IgD-negative memory B cell (primary cell): ENCODE measurements around the gene TBC1D22A. TPM values are rescaled to one million over a fixed set of nuclear protein-coding genes. Genes with fewer than 3 reads are reported as not detected.
A peak's percentile ranks its signal among the peaks of the same experiment; 100 is the strongest.

Experiments
- H3K27ac Mint-ChIP-seq, 3 donors: one replicate each; pipeline ENCODE4 v1.8.0; 2020 to 2022; ENCODE audit warnings: mild to moderate bottlenecking in 3 of 3, mixed read lengths in 3 of 3, moderate library complexity in 1 of 3
- H3K27me3 Mint-ChIP-seq: one replicate; pipeline ENCODE4 v1.8.0; 2021; ENCODE audit warnings: mixed read lengths
- H3K36me3 Mint-ChIP-seq: one replicate; pipeline ENCODE4 v1.8.0; 2020; ENCODE audit warnings: mild to moderate bottlenecking, mixed read lengths
- H3K4me1 Mint-ChIP-seq, 3 donors: one replicate each; pipeline ENCODE4 v1.8.0; 2020 to 2022; ENCODE audit warnings: mixed read lengths in 3 of 3, mild to moderate bottlenecking in 1 of 3
- H3K4me3 Mint-ChIP-seq, 4 donors: one replicate each; pipeline ENCODE4 v1.8.0; 2020 to 2022; ENCODE audit warnings: mild to moderate bottlenecking in 4 of 4, mixed read lengths in 4 of 4, moderate library complexity in 3 of 4
- H3K9me3 Mint-ChIP-seq, 3 donors: one replicate each; pipeline ENCODE4 v1.8.0; 2020 to 2021; ENCODE audit warnings: mixed read lengths in 3 of 3, mild to moderate bottlenecking in 1 of 3
- polyA plus RNA-seq: library from polyadenylated mRNA; unstranded; fragments of 300-500 nt; fragmentation: Illumina TruSeq; gene quantifications from one replicate; pipeline ENCODE4 v1.2.3, GENCODE V29; 2021

Gene TBC1D22A
- polyA plus RNA-seq, 1 donor from 2014 or later: 64.3 TPM

DNA sequence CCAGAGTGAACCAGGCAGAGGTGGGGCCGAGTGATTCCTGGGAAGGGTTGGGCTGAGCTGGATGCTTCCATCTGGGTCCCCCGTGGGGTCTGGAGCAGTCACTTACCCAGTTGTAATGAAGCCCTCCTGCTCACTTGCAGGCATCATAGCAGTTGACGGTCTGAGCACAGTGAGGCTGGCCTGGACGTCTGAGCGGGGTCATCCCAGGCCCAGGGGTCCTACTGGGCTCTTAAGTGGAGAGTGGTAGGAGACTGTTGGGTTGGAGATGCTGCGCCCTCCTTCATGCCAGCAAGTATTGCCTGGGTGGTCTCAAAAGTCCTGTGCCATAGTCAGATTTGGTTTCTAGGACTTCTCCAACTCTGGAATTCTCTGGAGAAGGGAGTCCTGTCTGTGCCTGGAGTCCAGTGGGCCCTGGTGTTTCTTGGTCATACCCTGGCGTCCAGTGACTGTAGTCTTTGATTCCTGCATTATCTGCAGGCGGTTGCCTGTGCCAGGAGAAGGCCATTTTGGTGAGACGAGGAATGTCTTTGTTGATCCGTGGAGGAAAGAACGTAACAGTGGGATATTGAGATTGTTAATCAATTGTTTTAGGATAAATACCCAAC is 82.3 kb downstream of the TBC1D22A start:
- Mint-ChIP-seq H3K36me3 (peaks cover 3% of the 10 kb centered on the region), H3K27me3 (no peaks in the 10 kb centered on the region), H3K9me3 (no peaks in the 10 kb centered on the region), H3K4me3 (no peak overlapping the region), H3K27ac (no peak overlapping the region), H3K4me1 (peaks cover 8 to 24% (median 24%) of the 10 kb centered on the region in 3 donors)

- no peak overlapping the region for H3K27ac Mint-ChIP-seq
- peaks cover 6 to 26% (median 21%) of the 10 kb centered on the region in 3 donors for H3K4me1 Mint-ChIP-seq
- H3K36me3 Mint-ChIP-seq: peaks cover 5% of the 10 kb centered on the region
Measured at GRCh38 chr22:46845296-46846149, 83.1 kb downstream of the TBC1D22A start.

DNA sequence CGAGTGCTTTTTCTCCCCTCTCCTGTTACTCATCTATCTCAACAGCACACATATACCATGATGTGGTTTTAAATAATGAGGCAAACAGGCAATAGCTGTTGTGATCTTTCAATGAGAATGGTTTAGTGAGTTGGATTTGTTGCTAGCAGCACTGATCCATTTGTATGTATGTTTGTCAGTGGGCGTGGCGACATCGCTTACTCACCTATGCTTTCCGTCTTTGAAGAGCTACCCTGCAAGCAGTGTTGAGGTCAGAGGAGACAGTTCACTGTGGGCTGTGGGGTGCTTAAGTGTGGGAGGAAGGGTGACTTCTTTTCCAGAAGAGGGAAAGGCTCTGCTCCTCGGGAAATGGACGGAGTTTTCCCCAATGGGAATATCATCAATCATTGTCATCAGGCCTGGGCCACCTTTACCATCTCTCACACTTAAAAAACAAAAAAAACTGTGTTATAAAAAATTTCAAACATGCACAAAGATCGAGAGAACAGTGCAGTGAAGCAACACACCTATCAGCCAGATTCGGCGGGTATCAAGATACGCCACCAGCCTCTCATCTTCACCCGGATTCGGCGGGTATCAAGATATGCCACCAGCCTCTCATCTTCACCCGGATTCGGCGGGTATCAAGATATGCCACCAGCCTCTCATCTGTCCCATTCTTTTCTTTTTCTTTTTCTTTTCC is 83.8 kb downstream of the TBC1D22A start:
- Mint-ChIP-seq H3K36me3 (peaks cover 8% of the 10 kb centered on the region), H3K4me3 (no peak overlapping the region), H3K9me3 (no peaks in the 10 kb centered on the region), H3K27me3 (no peaks in the 10 kb centered on the region), H3K27ac (peak overlapping the region in 1 of 3 donors; percentile 64), H3K4me1 (peaks cover 5 to 27% (median 20%) of the 10 kb centered on the region in 3 donors)

More at GRCh38 chr22:46845296-46846149, 83.1 kb downstream of the TBC1D22A start:
- H3K9me3 Mint-ChIP-seq: no peaks in the 10 kb centered on the region
- H3K27me3 Mint-ChIP-seq: no peaks in the 10 kb centered on the region
- no peak overlapping the region for H3K4me3 Mint-ChIP-seq

- Mint-ChIP-seq H3K4me3 (no peak overlapping the region), H3K4me1 (peaks cover 8 to 26% (median 16%) of the 10 kb centered on the region in 3 donors), H3K27me3 (no peaks in the 10 kb centered on the region), H3K9me3 (no peaks in the 10 kb centered on the region), H3K36me3 (peaks cover 8% of the 10 kb centered on the region), H3K27ac (no peak overlapping the region)
Measured at GRCh38 chr22:46846832-46847355, 84.4 kb downstream of the TBC1D22A start.

- peaks cover 8% of the 10 kb centered on the region for H3K36me3 Mint-ChIP-seq
- peaks cover 11 to 22% (median 15%) of the 10 kb centered on the region in 3 donors for H3K4me1 Mint-ChIP-seq
Measured at GRCh38 chr22:46848197-46848596, 85.7 kb downstream of the TBC1D22A start.

GRCh38 chr22:46849101-46849500 is 86.7 kb downstream of the TBC1D22A start:
- no peak overlapping the region for H3K4me3 Mint-ChIP-seq
- peaks cover 10 to 24% (median 15%) of the 10 kb centered on the region in 3 donors for H3K4me1 Mint-ChIP-seq
- H3K9me3 Mint-ChIP-seq: no peaks in the 10 kb centered on the region
- no peaks in the 10 kb centered on the region for H3K27me3 Mint-ChIP-seq
- H3K27ac Mint-ChIP-seq: no peak overlapping the region
- H3K36me3 Mint-ChIP-seq: peaks cover 8% of the 10 kb centered on the region

More at GRCh38 chr22:46848197-46848596, 85.7 kb downstream of the TBC1D22A start:
- H3K4me3 Mint-ChIP-seq: no peak overlapping the region
- H3K9me3 Mint-ChIP-seq: no peaks in the 10 kb centered on the region
- no peak overlapping the region for H3K27ac Mint-ChIP-seq
- no peaks in the 10 kb centered on the region for H3K27me3 Mint-ChIP-seq

GRCh38 chr22:46849951-46850350 is 87.5 kb downstream of the TBC1D22A start:
- peaks cover 5 to 25% (median 15%) of the 10 kb centered on the region in 3 donors for H3K4me1 Mint-ChIP-seq
- no peaks in the 10 kb centered on the region for H3K9me3 Mint-ChIP-seq
- H3K27me3 Mint-ChIP-seq: no peaks in the 10 kb centered on the region
- H3K27ac Mint-ChIP-seq: no peak overlapping the region
- H3K4me3 Mint-ChIP-seq: no peak overlapping the region
- H3K36me3 Mint-ChIP-seq: peaks cover 8% of the 10 kb centered on the region

DNA sequence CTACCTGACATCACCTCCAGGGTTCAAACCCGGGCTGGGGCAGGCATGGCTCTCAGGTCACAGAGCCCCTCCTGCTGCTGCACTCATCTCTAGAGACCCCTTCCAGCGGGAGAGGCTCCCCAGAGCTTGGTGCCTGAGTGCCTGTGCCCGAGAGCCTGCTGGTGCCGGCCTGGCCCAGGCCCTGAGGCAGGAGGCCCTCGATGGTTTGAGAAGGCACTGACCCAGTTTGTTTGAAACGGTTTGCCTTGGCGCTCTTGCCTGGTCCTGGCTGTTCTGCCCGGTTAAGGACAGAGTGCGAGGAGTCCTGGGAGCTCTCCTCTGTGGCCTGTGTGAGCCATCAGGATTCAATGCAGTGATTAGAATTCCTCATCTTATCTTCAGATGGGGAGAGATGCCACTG is 88.9 kb downstream of the TBC1D22A start:
- H3K4me1 Mint-ChIP-seq: peaks cover 5 to 28% (median 22%) of the 10 kb centered on the region in 3 donors

DNA sequence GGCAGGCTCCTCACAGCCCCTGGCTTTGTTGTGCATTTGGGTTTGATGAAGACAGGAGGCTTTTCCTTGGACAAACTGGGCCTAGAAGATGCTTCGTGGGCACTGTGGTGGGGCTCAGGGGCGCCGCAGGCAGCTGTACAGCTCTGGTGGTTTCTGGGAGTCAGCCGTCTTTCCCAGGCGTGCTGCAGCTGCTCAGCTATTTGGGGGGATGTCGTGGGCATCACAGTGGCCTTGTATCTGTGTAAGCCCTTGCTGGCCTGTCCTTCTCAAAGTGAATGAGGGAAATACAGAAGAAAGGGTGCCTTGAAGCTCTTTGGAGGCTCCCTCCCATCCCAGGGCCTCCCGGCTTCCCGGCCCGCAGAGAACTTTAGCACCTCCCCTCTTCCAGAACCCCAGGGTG is 89.5 kb downstream of the TBC1D22A start:
- Mint-ChIP-seq H3K4me3 (no peak overlapping the region), H3K27ac (no peak overlapping the region), H3K4me1 (peaks cover 5 to 29% (median 26%) of the 10 kb centered on the region in 3 donors), H3K36me3 (peaks cover 10% of the 10 kb centered on the region), H3K27me3 (no peaks in the 10 kb centered on the region), H3K9me3 (no peaks in the 10 kb centered on the region)

More for the DNA sequence above, 88.9 kb downstream of the TBC1D22A start:
- Mint-ChIP-seq H3K36me3 (peaks cover 10% of the 10 kb centered on the region), H3K4me3 (no peak overlapping the region), H3K27ac (no peak overlapping the region), H3K27me3 (no peaks in the 10 kb centered on the region), H3K9me3 (no peaks in the 10 kb centered on the region)

GRCh38 chr22:46852771-46853170 is 90.3 kb downstream of the TBC1D22A start:
- H3K27ac Mint-ChIP-seq: no peak overlapping the region
- no peaks in the 10 kb centered on the region for H3K9me3 Mint-ChIP-seq

GRCh38 chr22:46853191-46853590 is 90.7 kb downstream of the TBC1D22A start:
- peaks cover 5 to 27% (median 27%) of the 10 kb centered on the region in 3 donors for H3K4me1 Mint-ChIP-seq
- H3K4me3 Mint-ChIP-seq: no peak overlapping the region
- H3K27me3 Mint-ChIP-seq: no peaks in the 10 kb centered on the region
- peaks cover 10% of the 10 kb centered on the region for H3K36me3 Mint-ChIP-seq
- no peaks in the 10 kb centered on the region for H3K9me3 Mint-ChIP-seq
- no peak overlapping the region for H3K27ac Mint-ChIP-seq

More at GRCh38 chr22:46852771-46853170, 90.3 kb downstream of the TBC1D22A start:
- Mint-ChIP-seq H3K27me3 (no peaks in the 10 kb centered on the region), H3K4me3 (no peak overlapping the region), H3K36me3 (peaks cover 10% of the 10 kb centered on the region), H3K4me1 (peaks cover 5 to 27% (median 27%) of the 10 kb centered on the region in 3 donors)

DNA sequence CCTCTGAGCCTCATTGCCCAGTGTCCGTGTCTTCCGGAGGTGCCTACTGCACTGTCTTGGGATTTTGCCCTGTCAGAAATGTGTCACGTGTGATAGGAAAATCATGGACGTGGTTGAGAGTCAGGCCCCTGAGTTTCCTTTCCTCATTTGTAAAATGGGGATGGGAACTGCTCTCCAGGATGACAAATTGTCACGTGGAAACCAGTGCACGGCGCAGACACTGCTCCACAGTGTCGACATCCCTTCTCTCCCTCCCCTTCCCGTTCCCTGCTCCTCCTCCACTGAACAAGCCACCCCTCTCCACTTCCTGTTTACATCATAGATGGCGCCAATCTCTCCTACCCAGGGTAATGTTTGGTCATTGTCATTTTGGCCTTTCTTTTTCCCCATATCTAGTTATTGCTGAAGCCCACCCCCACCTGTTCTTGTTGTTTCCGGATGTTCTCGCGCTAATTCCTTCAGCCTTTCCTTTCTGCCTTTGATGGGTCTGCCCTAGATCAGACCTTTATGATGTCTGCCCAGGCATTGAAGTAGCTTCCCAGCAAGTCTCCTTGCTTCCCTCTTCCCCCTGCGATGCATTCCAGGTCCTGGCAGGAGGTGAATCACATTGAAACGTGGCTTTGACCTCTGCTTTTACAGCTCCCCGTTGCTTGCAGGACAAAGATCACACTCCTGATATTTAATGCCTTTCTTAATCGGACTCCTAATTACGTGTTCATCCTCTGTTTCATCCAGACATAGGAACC is 91.8 kb downstream of the TBC1D22A start:
- Mint-ChIP-seq H3K4me3 (peak overlapping the region in 1 of 4 donors; percentile 26), H3K9me3 (no peaks in the 10 kb centered on the region), H3K4me1 (peaks cover 5 to 27% (median 23%) of the 10 kb centered on the region in 3 donors), H3K27ac (no peak overlapping the region), H3K36me3 (peaks cover 12% of the 10 kb centered on the region), H3K27me3 (no peaks in the 10 kb centered on the region)

DNA sequence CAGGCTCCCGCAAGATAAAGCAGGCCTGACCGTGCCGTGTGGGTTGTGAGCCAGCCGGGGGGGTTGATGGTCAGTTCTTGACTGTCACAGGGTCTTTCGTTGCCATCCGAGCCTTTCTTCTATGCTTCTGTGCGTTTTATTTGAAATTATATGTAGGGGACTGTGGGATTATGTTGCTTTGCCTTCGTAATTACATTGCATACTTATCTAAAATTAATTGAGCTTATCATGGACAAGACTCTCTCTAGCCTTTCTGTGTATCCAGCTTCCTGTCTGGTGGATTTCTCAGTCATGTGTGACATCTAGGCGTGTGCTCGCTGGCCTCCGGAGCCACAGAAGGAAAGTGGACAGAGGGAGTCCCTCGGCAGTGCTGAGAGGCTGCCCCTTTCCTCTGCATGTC is 93.2 kb downstream of the TBC1D22A start:
- Mint-ChIP-seq H3K4me1 (peaks cover 0 to 26% (median 23%) of the 10 kb centered on the region in 3 donors), H3K27ac (peak overlapping the region in 1 of 3 donors; percentile 75), H3K36me3 (peaks cover 6% of the 10 kb centered on the region), H3K27me3 (no peaks in the 10 kb centered on the region), H3K4me3 (peak overlapping the region in 1 of 4 donors; percentile 35), H3K9me3 (no peaks in the 10 kb centered on the region)

DNA sequence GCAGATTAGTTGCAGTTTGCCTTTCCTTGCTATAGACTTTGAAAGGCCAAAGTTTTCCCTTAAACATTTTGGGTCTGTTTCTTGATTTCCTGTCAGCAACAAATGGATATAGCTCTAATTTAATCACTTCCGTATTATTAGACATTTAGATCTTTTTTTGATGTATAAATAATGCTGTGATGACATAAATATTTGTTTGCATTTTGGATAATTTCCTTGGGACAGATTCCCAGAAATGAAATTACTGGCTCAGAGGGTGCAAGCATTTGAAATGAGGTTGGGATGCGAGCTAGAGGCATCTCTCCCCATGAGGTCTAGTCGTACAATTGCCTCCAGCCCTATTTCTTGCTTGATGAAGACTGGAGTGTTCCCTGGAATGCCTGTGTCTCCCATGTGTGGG is 94.2 kb downstream of the TBC1D22A start:
- no peak overlapping the region for H3K4me3 Mint-ChIP-seq
- H3K9me3 Mint-ChIP-seq: no peaks in the 10 kb centered on the region
- peaks cover 1 to 28% (median 22%) of the 10 kb centered on the region in 3 donors for H3K4me1 Mint-ChIP-seq
- peaks cover 4% of the 10 kb centered on the region for H3K36me3 Mint-ChIP-seq
- no peak overlapping the region for H3K27ac Mint-ChIP-seq
- no peaks in the 10 kb centered on the region for H3K27me3 Mint-ChIP-seq
